ENCODE results near the gene ERCC6L. TPM values are rescaled to one million over a fixed set of nuclear protein-coding genes. Genes with fewer than 3 reads are reported as not detected.

The ERCC6L gene
- total RNA-seq, 1 donor from 2014 or later = not detected

GRCh38 chrX:72269671-72270251 lies 30.9 kb upstream of the ERCC6L start:
- no peaks in the 10 kb centered on the region for H3K9me3 ChIP-seq (replicated peaks)
- no peak overlapping the region for H3K27ac ChIP-seq (replicated peaks)
- TF ChIP-seq, protein P1, sequence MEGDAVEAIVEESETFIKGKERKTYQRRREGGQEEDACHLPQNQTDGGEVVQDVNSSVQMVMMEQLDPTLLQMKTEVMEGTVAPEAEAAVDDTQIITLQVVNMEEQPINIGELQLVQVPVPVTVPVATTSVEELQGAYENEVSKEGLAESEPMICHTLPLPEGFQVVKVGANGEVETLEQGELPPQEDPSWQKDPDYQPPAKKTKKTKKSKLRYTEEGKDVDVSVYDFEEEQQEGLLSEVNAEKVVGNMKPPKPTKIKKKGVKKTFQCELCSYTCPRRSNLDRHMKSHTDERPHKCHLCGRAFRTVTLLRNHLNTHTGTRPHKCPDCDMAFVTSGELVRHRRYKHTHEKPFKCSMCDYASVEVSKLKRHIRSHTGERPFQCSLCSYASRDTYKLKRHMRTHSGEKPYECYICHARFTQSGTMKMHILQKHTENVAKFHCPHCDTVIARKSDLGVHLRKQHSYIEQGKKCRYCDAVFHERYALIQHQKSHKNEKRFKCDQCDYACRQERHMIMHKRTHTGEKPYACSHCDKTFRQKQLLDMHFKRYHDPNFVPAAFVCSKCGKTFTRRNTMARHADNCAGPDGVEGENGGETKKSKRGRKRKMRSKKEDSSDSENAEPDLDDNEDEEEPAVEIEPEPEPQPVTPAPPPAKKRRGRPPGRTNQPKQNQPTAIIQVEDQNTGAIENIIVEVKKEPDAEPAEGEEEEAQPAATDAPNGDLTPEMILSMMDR (IDR thresholded peaks at IDR 0.05; ENCODE audit: borderline replicate concordance) = no peak
- H3K27me3 ChIP-seq (ENCODE audit: low read depth) = no peaks in the 10 kb centered on the region
- peaks cover 37% of the 10 kb centered on the region for H3K36me3 ChIP-seq
- no peak for DNase-seq
- intact Hi-C loops (cut with micrococcal nuclease) = no loop called here
- no peak overlapping the region for H3K4me3 ChIP-seq
- peaks cover under 1% of the 10 kb centered on the region for H3K4me1 ChIP-seq

- Histone ChIP-seq H3K36me3 (peaks cover 27% of the 10 kb centered on the region), H3K9me3 (replicated peaks) (no peaks in the 10 kb centered on the region), H3K27me3 (ENCODE audit: low read depth) (no peaks in the 10 kb centered on the region), H3K4me3 (no peak overlapping the region), H3K27ac (replicated peaks) (no peak overlapping the region), H3K4me1 (no peaks in the 10 kb centered on the region)
- TF ChIP-seq, protein P1 (IDR thresholded peaks at IDR 0.05; ENCODE audit: borderline replicate concordance) = no peak
- intact Hi-C loops (cut with micrococcal nuclease) = no loop called here
- no peak for DNase-seq
Observed at GRCh38 chrX:72268597-72269365, 30.0 kb upstream of the ERCC6L start.

DNA sequence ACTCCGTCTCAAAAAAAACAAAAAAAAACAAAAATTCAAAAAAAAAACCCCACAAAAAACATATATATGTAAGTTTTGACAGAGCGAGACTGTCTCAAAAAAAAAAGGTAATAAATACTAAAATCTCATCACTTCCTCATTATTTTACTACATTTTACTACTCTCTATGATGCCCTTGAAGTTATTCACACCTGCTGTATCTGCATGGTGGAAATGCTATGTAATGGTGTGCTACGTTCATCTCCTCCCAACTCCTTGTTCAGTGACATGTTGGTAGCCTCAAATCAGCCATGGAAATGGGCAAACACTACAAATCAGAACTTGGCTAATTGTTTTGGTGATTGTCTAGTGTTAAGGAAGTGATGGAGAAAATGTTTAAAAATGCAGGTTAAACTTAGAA lies 26.4 kb upstream of the ERCC6L start:
- intact Hi-C loops (cut with micrococcal nuclease) = no loop called here
- no peak for DNase-seq
- no peaks in the 10 kb centered on the region for H3K27me3 ChIP-seq (ENCODE audit: low read depth)
- TF ChIP-seq, protein P1 (IDR thresholded peaks at IDR 0.05; ENCODE audit: borderline replicate concordance) = no peak
- peaks cover 6% of the 10 kb centered on the region for H3K36me3 ChIP-seq
- H3K9me3 ChIP-seq (replicated peaks) = no peaks in the 10 kb centered on the region
- H3K4me1 ChIP-seq = no peaks in the 10 kb centered on the region
- no peak overlapping the region for H3K4me3 ChIP-seq
- no peak overlapping the region for H3K27ac ChIP-seq (replicated peaks)

DNA sequence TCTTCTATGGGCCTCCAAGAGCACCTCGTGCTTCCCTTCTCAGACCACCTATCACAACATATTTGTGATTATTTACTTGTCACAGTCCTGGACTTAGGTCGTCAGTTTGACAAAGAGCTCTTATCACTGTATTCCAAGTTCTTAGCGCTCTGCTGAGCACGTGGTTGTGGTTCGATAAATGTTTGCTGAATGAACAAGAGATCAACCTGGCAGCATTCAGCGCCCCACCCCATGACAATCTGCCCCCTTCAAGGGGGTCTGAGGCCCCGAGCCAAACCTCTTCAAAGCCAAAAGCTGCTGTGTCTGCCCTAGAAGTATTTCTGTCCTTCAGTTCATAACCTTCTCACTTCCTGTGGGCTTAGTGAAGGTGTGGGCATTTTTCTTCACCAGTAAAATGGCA lies 23.2 kb upstream of the ERCC6L start:
- no peak overlapping the region for H3K4me3 ChIP-seq
- H3K9me3 ChIP-seq (replicated peaks) = no peaks in the 10 kb centered on the region
- H3K36me3 ChIP-seq = no peaks in the 10 kb centered on the region
- no peaks in the 10 kb centered on the region for H3K4me1 ChIP-seq
- intact Hi-C loops (cut with micrococcal nuclease) = no loop called here
- no peak overlapping the region for H3K27ac ChIP-seq (replicated peaks)
- no peaks in the 10 kb centered on the region for H3K27me3 ChIP-seq (ENCODE audit: low read depth)
- DNase-seq = no peak
- TF ChIP-seq, protein P1 (IDR thresholded peaks at IDR 0.05; ENCODE audit: borderline replicate concordance) = no peak

- no peaks in the 10 kb centered on the region for H3K9me3 ChIP-seq (replicated peaks)
- intact Hi-C loops (cut with micrococcal nuclease) = no loop called here
- TF ChIP-seq, protein P1 (IDR thresholded peaks at IDR 0.05; ENCODE audit: borderline replicate concordance) = no peak
- DNase-seq = no peak
- H3K4me3 ChIP-seq = no peak overlapping the region
- no peaks in the 10 kb centered on the region for H3K4me1 ChIP-seq
- H3K27me3 ChIP-seq (ENCODE audit: low read depth) = no peaks in the 10 kb centered on the region
- H3K27ac ChIP-seq (replicated peaks) = no peak overlapping the region
- H3K36me3 ChIP-seq = no peaks in the 10 kb centered on the region
Observed at GRCh38 chrX:72260448-72260847, 21.6 kb upstream of the ERCC6L start.
